Measurements from ENCODE around the gene RPS17.
"Not testable (repeated sequence)": the region's sequence is repeated elsewhere in the genome, so short reads cannot be mapped to it uniquely, and the experiment has no call there.

The RPS17 gene

GRCh38 chr15:82545002-82545401 is 4.7 kb upstream of the RPS17 start:
- no peak for DNase-seq

GRCh38 chr15:82544431-82544830 is 4.2 kb upstream of the RPS17 start:
- DNase-seq = no peak

- no peak for DNase-seq
Measured at GRCh38 chr15:82543160-82543559, 2.9 kb upstream of the RPS17 start.

GRCh38 chr15:82540984-82541431 is 751 bp upstream of the RPS17 start:
- no peak for DNase-seq

GRCh38 chr15:82539691-82540054 is 584 bp downstream of the RPS17 start:
- no peak for DNase-seq

GRCh38 chr15:82538961-82539690 is 1.1 kb downstream of the RPS17 start:
- DNase-seq = no peak

- no peak for DNase-seq
Measured at GRCh38 chr15:82537351-82537908, 2.8 kb downstream of the RPS17 start.

GRCh38 chr15:82536409-82537350 is 3.6 kb downstream of the RPS17 start:
- no peak for DNase-seq

GRCh38 chr15:82535566-82536408 is 4.5 kb downstream of the RPS17 start:
- DNase-seq = no peak

GRCh38 chr15:82535151-82535550 is 5.1 kb downstream of the RPS17 start:
- not testable (repeated sequence) for DNase-seq

- DNase-seq = not testable (repeated sequence)
Measured at GRCh38 chr15:82534457-82534861, 5.8 kb downstream of the RPS17 start.

- no peak for DNase-seq
Measured at GRCh38 chr15:82533801-82534200, 6.5 kb downstream of the RPS17 start.

GRCh38 chr15:82532991-82533481 is 7.2 kb downstream of the RPS17 start:
- DNase-seq = no peak

GRCh38 chr15:82532383-82532990 is 7.8 kb downstream of the RPS17 start:
- no peak for DNase-seq

GRCh38 chr15:82531496-82532382 is 8.5 kb downstream of the RPS17 start:
- DNase-seq = no peak

- DNase-seq = no peak
Measured at GRCh38 chr15:82530606-82531379, 9.5 kb downstream of the RPS17 start.

GRCh38 chr15:82530006-82530405 is 10.3 kb downstream of the RPS17 start:
- no peak for DNase-seq

GRCh38 chr15:82513587-82513986 is 26.7 kb downstream of the RPS17 start:
- not testable (repeated sequence) for DNase-seq

- not testable (repeated sequence) for DNase-seq
Measured at GRCh38 chr15:82507693-82508092, 32.6 kb downstream of the RPS17 start.

GRCh38 chr15:82507087-82507486 is 33.2 kb downstream of the RPS17 start:
- not testable (repeated sequence) for DNase-seq

Data from NCI-H1105 (cell line).